Naive thymus-derived CD4-positive, alpha-beta T cell (primary cell): ENCODE data around the gene GRIP1. TPM values are rescaled to one million over a fixed set of nuclear protein-coding genes. Genes with fewer than 3 reads are reported as not detected.
"Not testable (repeated sequence)": the region's sequence is repeated elsewhere in the genome, so short reads cannot be mapped to it uniquely, and the experiment has no call there.

ENCODE experiments used
- ATAC-seq: fragments of 150-1000 bp; cut with Tn5 transposase; 2 replicates; pipeline ENCODE4 v1.10.0; 2021; ENCODE audit warnings: mild to moderate bottlenecking, moderate library complexity
- CTCF ChIA-PET: fragments of 350-600 bp; sonication (Branson Sonifier 250); formaldehyde crosslinking; loops from one replicate; lab custom pipeline; 2021; ENCODE audit warnings: antibody characterized with exemption; lab: Charles Lee
- POLR2A ChIA-PET: fragments of 350-600 bp; sonication (Branson Sonifier 250); formaldehyde crosslinking; loops from one replicate; lab custom pipeline; 2021; ENCODE audit warnings: antibody characterized with exemption, inconsistent platforms; lab: Charles Lee
- DNase-seq, 9 donors: peaks; one replicate each; pipeline versions ENCODE4 v3.0.0 to v3.0.0-alpha.2; 2020 to 2022; ENCODE audit warnings: mixed read lengths in 1 of 9
- H3K27ac ChIP-seq: one replicate; pipeline ENCODE4 v1.7.0; 2013; ENCODE audit warnings: mild to moderate bottlenecking, low read depth, low read length, moderate library complexity
- H3K27me3 ChIP-seq, 2 donors: one replicate each; pipeline ENCODE4 v1.7.0; 2013; ENCODE audit warnings: low read length in 2 of 2, mild to moderate bottlenecking in 2 of 2, moderate library complexity in 2 of 2; ENCODE audit not compliant: control insufficient read depth in 2 of 2, insufficient read depth in 2 of 2
- H3K36me3 ChIP-seq, 3 experiments: 1 replicate in 2 of 3; 2 replicates in 1 of 3; pipeline ENCODE4 v1.7.0; 2013; ENCODE audit warnings: low read length in 3 of 3, mild to moderate bottlenecking in 3 of 3, moderate library complexity in 1 of 3; ENCODE audit not compliant: insufficient read depth in 3 of 3, control insufficient read depth in 2 of 3
- H3K4me1 ChIP-seq, 2 donors: one replicate each; pipeline ENCODE4 v1.7.0; 2013; ENCODE audit warnings: low read length in 2 of 2, mild to moderate bottlenecking in 2 of 2, moderate library complexity in 1 of 2; ENCODE audit not compliant: control insufficient read depth in 2 of 2, insufficient read depth in 2 of 2
- H3K4me3 ChIP-seq: 2 replicates; pipeline ENCODE4 v1.7.0; 2013; ENCODE audit warnings: mild to moderate bottlenecking, low read length
- H3K9me3 ChIP-seq, 3 experiments: 1 replicate in 2 of 3; 2 replicates in 1 of 3; pipeline ENCODE4 v1.7.0; 2013; ENCODE audit warnings: low read length in 3 of 3; ENCODE audit not compliant: control insufficient read depth in 2 of 3
- H3K27ac Mint-ChIP-seq, 9 donors: one replicate each; pipeline ENCODE4 v1.8.0; 2020 to 2022; ENCODE audit warnings: mixed read lengths in 9 of 9, mild to moderate bottlenecking in 8 of 9, moderate library complexity in 5 of 9, inconsistent platforms in 2 of 9
- H3K27me3 Mint-ChIP-seq, 5 donors: one replicate each; pipeline ENCODE4 v1.8.0; 2021 to 2022; ENCODE audit warnings: mixed read lengths in 5 of 5, mild to moderate bottlenecking in 1 of 5
- H3K36me3 Mint-ChIP-seq, 5 donors: one replicate each; pipeline ENCODE4 v1.8.0; 2020 to 2022; ENCODE audit warnings: mixed read lengths in 5 of 5, mild to moderate bottlenecking in 3 of 5, inconsistent platforms in 1 of 5
- H3K4me1 Mint-ChIP-seq, 7 donors: one replicate each; pipeline ENCODE4 v1.8.0; 2020 to 2022; ENCODE audit warnings: mixed read lengths in 7 of 7, mild to moderate bottlenecking in 3 of 7, inconsistent platforms in 1 of 7
- H3K4me3 Mint-ChIP-seq, 10 donors: one replicate each; pipeline ENCODE4 v1.8.0; 2020 to 2022; ENCODE audit warnings: mild to moderate bottlenecking in 10 of 10, mixed read lengths in 10 of 10, moderate library complexity in 6 of 10, inconsistent platforms in 2 of 10
- H3K9me3 Mint-ChIP-seq, 11 donors: one replicate each; pipeline ENCODE4 v1.8.0; 2020 to 2022; ENCODE audit warnings: mixed read lengths in 11 of 11, mild to moderate bottlenecking in 4 of 11, inconsistent platforms in 1 of 11, moderate library complexity in 1 of 11
- intact Hi-C, 2 donors: fragments of 100-400 bp; cut with micrococcal nuclease; formaldehyde crosslinking; loops; one replicate each; pipeline ENCODE4 v1.15.1; 2023
- polyA plus RNA-seq, 2 donors: library from polyadenylated mRNA; unstranded; fragments of 300-500 nt; fragmentation: Illumina TruSeq; gene quantifications; one replicate each; pipeline ENCODE4 v1.2.3, GENCODE V29; 2021
- total RNA-seq, 6 experiments: library from RNA in 5 of 6; stranded (reverse) in 5 of 6; gene quantifications; 1 replicate in 5 of 6; 2 replicates in 1 of 6; pipeline ENCODE4 v1.2.3 and lab custom pipeline; 2021 to 2026

Gene GRIP1
- total and polyA plus RNA-seq, 7 experiments from 2014 or later = 0.25 to 6.5 (median 3.1) TPM

- Mint-ChIP-seq H3K9me3 (peaks cover 0 to 4% (median 0%) of the 10 kb centered on the region in 11 donors), H3K27ac (peak overlapping the region in 7 of 9 donors; percentile 7 to 65 (median 37)), H3K36me3 (peaks cover 11 to 76% (median 56%) of the 10 kb centered on the region in 5 donors), H3K4me1 (peaks cover 62 to 95% (median 87%) of the 10 kb centered on the region in 7 donors), H3K27me3 (no peaks in the 10 kb centered on the region), H3K4me3 (peak overlapping the region; percentile 17 to 82 (median 71))
- H3K27me3 ChIP-seq = no peaks in the 10 kb centered on the region
- intact Hi-C loops = loop anchor here (1.0 kb wide), 2 partner anchors 8 to 10 kb away; partner anchors contain the start of gene HELB (in 1 of the 2)
- POLR2A ChIA-PET = interaction anchor here (1.4 kb wide), 1 partner anchor 34 kb away, joined by 4 read pairs; no protein-coding TSS in a partner anchor
- peak overlapping the region; percentile 15 for H3K4me3 ChIP-seq
- DNase-seq (no peak), ATAC-seq (no peak)
- CTCF ChIA-PET = no interaction called here
- H3K4me1 ChIP-seq = peaks cover 38 to 48% of the 10 kb centered on the region in 2 donors
- H3K36me3 ChIP-seq = peaks cover 8 to 51% (median 30%) of the 10 kb centered on the region in 3 experiments
- no peak overlapping the region for H3K27ac ChIP-seq
- H3K9me3 ChIP-seq = no peaks in the 10 kb centered on the region
These were observed 366.7 kb downstream of the GRIP1 start for GRCh38 chr12:66312189-66312588.

- Mint-ChIP-seq H3K36me3 (peaks cover 9 to 80% (median 62%) of the 10 kb centered on the region in 5 donors), H3K27ac (peak overlapping the region in 6 of 9 donors; percentile 34 to 55 (median 44)), H3K27me3 (no peaks in the 10 kb centered on the region), H3K9me3 (peaks cover 0 to 4% (median 0%) of the 10 kb centered on the region in 11 donors), H3K4me1 (peaks cover 69 to 99% (median 94%) of the 10 kb centered on the region in 7 donors), H3K4me3 (peak overlapping the region; percentile 24 to 82 (median 67))
- ATAC-seq (no peak), DNase-seq (no peak)
- Histone ChIP-seq H3K4me1 (peaks cover 51 to 52% of the 10 kb centered on the region in 2 donors), H3K27ac (no peak overlapping the region), H3K4me3 (no peak overlapping the region), H3K36me3 (peaks cover 4 to 41% (median 21%) of the 10 kb centered on the region in 3 experiments), H3K27me3 (no peaks in the 10 kb centered on the region), H3K9me3 (no peaks in the 10 kb centered on the region)
- CTCF ChIA-PET = no interaction called here
- POLR2A ChIA-PET = interaction anchor here (0.5 to 1.3 kb wide), 3 partner anchors 10 to 26 kb away, joined by 3 read pairs; no protein-coding TSS in a partner anchor
- intact Hi-C loops = loop anchor here (10.0 kb wide), 3 partner anchors 1135 to 1905 kb away; partner anchors contain the start of gene XPOT (in 1 of the 2)
These were observed 369.3 kb downstream of the GRIP1 start for GRCh38 chr12:66309606-66310005.

- peaks cover 0 to 40% (median 35%) of the 10 kb centered on the region in 5 donors for H3K36me3 Mint-ChIP-seq
- peak overlapping the region; percentile 90 to 99 (median 97) for H3K27ac Mint-ChIP-seq
- H3K27ac ChIP-seq = peak overlapping the region; percentile 91
- H3K4me3 ChIP-seq = peak overlapping the region; percentile 98
- H3K4me1 Mint-ChIP-seq = peaks cover 31 to 78% (median 61%) of the 10 kb centered on the region in 7 donors
- H3K4me1 ChIP-seq = peaks cover 17 to 22% of the 10 kb centered on the region in 2 donors
- H3K36me3 ChIP-seq = peaks cover 0 to 13% (median 9%) of the 10 kb centered on the region in 3 experiments
- POLR2A ChIA-PET = interaction anchor here (0.7 to 5.9 kb wide), 8 partner anchors 16 to 174 kb away, joined by 3 to 44 read pairs (median 6); partner anchors contain the start of genes LLPH and TMBIM4
- H3K4me3 Mint-ChIP-seq = peak overlapping the region; percentile 87 to 99 (median 97)
- intact Hi-C loops = loop anchor here (1.0 to 10.0 kb wide), 9 partner anchors 8 to 1900 kb away; partner anchors contain the start of genes RASSF3 (in 1 of the 2) and XPOT (in 1 of the 2)
- ATAC-seq (peak; percentile 10), DNase-seq (peak in 5 of 9 donors; percentile 18 to 45 (median 29))
- no peaks in the 10 kb centered on the region for H3K27me3 ChIP-seq
- CTCF ChIA-PET = interaction anchor here (1.5 to 2.2 kb wide), 4 partner anchors 21 to 34 kb away, joined by 4 to 6 read pairs (median 6); no protein-coding TSS in a partner anchor
- H3K9me3 Mint-ChIP-seq = peaks cover 0 to 2% (median 0%) of the 10 kb centered on the region in 11 donors
- H3K27me3 Mint-ChIP-seq = peaks cover 0 to 3% (median 0%) of the 10 kb centered on the region in 5 donors
- H3K9me3 ChIP-seq = no peaks in the 10 kb centered on the region
These were observed 374.5 kb downstream of the GRIP1 start for GRCh38 chr12:66304296-66304900.

GRCh38 chr12:66303316-66303804 is 375.5 kb downstream of the GRIP1 start:
- DNase-seq (peak in 7 of 9 donors; percentile 31 to 70 (median 58)), ATAC-seq (peak; percentile 68)
- CTCF ChIA-PET = interaction anchor here (0.9 to 2.2 kb wide), 8 partner anchors 11 to 34 kb away, joined by 4 to 10 read pairs (median 6); no protein-coding TSS in a partner anchor
- H3K27me3 Mint-ChIP-seq, H3K27me3 ChIP-seq, H3K36me3 ChIP-seq, H3K9me3 Mint-ChIP-seq, H3K9me3 ChIP-seq: not testable (repeated sequence)
- H3K4me3 ChIP-seq = peak overlapping the region; percentile 98
- Mint-ChIP-seq H3K4me3 (peak overlapping the region; percentile 87 to 99 (median 97)), H3K36me3 (peaks cover 0 to 34% (median 28%) of the 10 kb centered on the region in 5 donors), H3K27ac (peak overlapping the region; percentile 90 to 99 (median 97)), H3K4me1 (peaks cover 26 to 69% (median 59%) of the 10 kb centered on the region in 7 donors)
- peak overlapping the region; percentile 91 for H3K27ac ChIP-seq
- intact Hi-C loops = loop anchor here (2.0 to 10.0 kb wide), 9 partner anchors 33 to 1899 kb away; partner anchors contain the start of genes CAND1 (in 1 of the 2), RASSF3 (in 1 of the 2) and XPOT (in 1 of the 2)
- POLR2A ChIA-PET = interaction anchor here (0.6 to 5.9 kb wide), 17 partner anchors 8 to 1134 kb away, joined by 3 to 44 read pairs (median 4); partner anchors contain the start of genes CAND1, LEMD3, LLPH and TMBIM4
- H3K4me1 ChIP-seq = peaks cover 17 to 22% of the 10 kb centered on the region in 2 donors

GRCh38 chr12:66302827-66303169 is 376.1 kb downstream of the GRIP1 start:
- intact Hi-C loops = loop anchor here (1.0 to 10.0 kb wide), 17 partner anchors 10 to 1898 kb away; partner anchors contain the start of genes CAND1 (in 2 of the 2), LLPH (in 2 of the 2), TMBIM4 (in 2 of the 2) and GNS (in 1 of the 2)
- H3K27me3 ChIP-seq = no peaks in the 10 kb centered on the region
- peak overlapping the region; percentile 98 for H3K4me3 ChIP-seq
- H3K4me1 ChIP-seq = peaks cover 14 to 20% of the 10 kb centered on the region in 2 donors
- H3K36me3 ChIP-seq = peaks cover 0 to 5% (median 4%) of the 10 kb centered on the region in 3 experiments
- Mint-ChIP-seq H3K27me3 (peaks cover 0 to 3% (median 0%) of the 10 kb centered on the region in 5 donors), H3K36me3 (peaks cover 0 to 30% (median 23%) of the 10 kb centered on the region in 5 donors), H3K4me1 (peaks cover 23 to 64% (median 54%) of the 10 kb centered on the region in 7 donors), H3K9me3 (peaks cover 0 to 2% (median 0%) of the 10 kb centered on the region in 11 donors), H3K27ac (peak overlapping the region; percentile 90 to 99 (median 98)), H3K4me3 (peak overlapping the region; percentile 87 to 99 (median 97))
- DNase-seq (no peak), ATAC-seq (no peak)
- POLR2A ChIA-PET = interaction anchor here (0.6 to 5.9 kb wide), 19 partner anchors 8 to 1133 kb away, joined by 3 to 44 read pairs (median 4); partner anchors contain the start of genes CAND1, LEMD3, LLPH and TMBIM4
- no peaks in the 10 kb centered on the region for H3K9me3 ChIP-seq
- peak overlapping the region; percentile 91 for H3K27ac ChIP-seq
- CTCF ChIA-PET = interaction anchor here (0.9 to 2.2 kb wide), 4 partner anchors 10 to 33 kb away, joined by 5 to 10 read pairs (median 7); no protein-coding TSS in a partner anchor
